ENCODE measurements around the gene PAF1. TPM values are rescaled to one million over a fixed set of nuclear protein-coding genes. Genes with fewer than 3 reads are reported as not detected.

The PAF1 gene
- total RNA-seq, 1 experiment from 2014 or later, result 25.3 TPM

- DNase-seq, result no peak
- Histone ChIP-seq H3K4me3 (ENCODE audit: low read length) (no peak overlapping the region), H3K79me2 (ENCODE audit: low read length) (peaks cover 21% of the 10 kb centered on the region), H3K9me3 (ENCODE audit: low read length) (no peaks in the 10 kb centered on the region), H3K9me2 (replicated peaks; ENCODE audit: insufficient read depth, low read length) (no peaks in the 10 kb centered on the region), H4K20me1 (ENCODE audit: insufficient read depth, low read depth, low read length) (no peaks in the 10 kb centered on the region; the same call in 1 of the 2 replicates), H3K4me1 (ENCODE audit: low read length) (peaks cover 24% of the 10 kb centered on the region), H3K27me3 (ENCODE audit: low read length) (no peaks in the 10 kb centered on the region), H3K4me2 (ENCODE audit: low read depth, low read length, poor library complexity, severe bottlenecking) (no peak overlapping the region), H3K36me3 (ENCODE audit: insufficient read depth, low read length) (no peaks in the 10 kb centered on the region), H2AFZ (ENCODE audit: low read length) (no peak overlapping the region), H3K9ac (ENCODE audit: low read length) (no peak overlapping the region), H3K27ac (ENCODE audit: low read length) (no peak overlapping the region)
Observed at GRCh38 chr19:39339674-39340073, 51.2 kb downstream of the PAF1 start.

GRCh38 chr19:39336483-39336882 is 54.4 kb downstream of the PAF1 start:
- H3K4me2 ChIP-seq (ENCODE audit: low read depth, low read length, poor library complexity, severe bottlenecking), result no peak overlapping the region
- H3K27ac ChIP-seq (ENCODE audit: low read length), result no peak overlapping the region
- no peak overlapping the region for H3K4me3 ChIP-seq (ENCODE audit: low read length)
- no peak for DNase-seq
- H3K9ac ChIP-seq (ENCODE audit: low read length), result no peak overlapping the region
- no peaks in the 10 kb centered on the region for H4K20me1 ChIP-seq (ENCODE audit: insufficient read depth, low read depth, low read length)
- H3K9me2 ChIP-seq (replicated peaks; ENCODE audit: insufficient read depth, low read length), result no peaks in the 10 kb centered on the region
- no peaks in the 10 kb centered on the region for H3K79me2 ChIP-seq (ENCODE audit: low read length)
- peaks cover 7% of the 10 kb centered on the region for H3K4me1 ChIP-seq (ENCODE audit: low read length)
- H3K27me3 ChIP-seq (ENCODE audit: low read length), result no peaks in the 10 kb centered on the region
- H3K9me3 ChIP-seq (ENCODE audit: low read length), result no peaks in the 10 kb centered on the region
- H3K36me3 ChIP-seq (ENCODE audit: insufficient read depth, low read length), result no peaks in the 10 kb centered on the region
- no peak overlapping the region for H2AFZ ChIP-seq (ENCODE audit: low read length)

Small RNA genes within 50 kb of the gene (small RNA-seq; reads per million reads assigned to genes)
- gene AC011445.2 (not detected), gene MIR4530 (not detected), gene RN7SL566P (not detected)

Other genes with a start within 250 kb of the PAF1 start
- not detected in 2 replicates for gene NCCRP1, start 194.1 kb downstream of the PAF1 start, total RNA-seq (2014; rRNA removed; shearing (Covaris generic); ENCODE audit: low replicate concordance)
- gene SYCN, start 186.8 kb downstream of the PAF1 start, total RNA-seq (2014; rRNA removed; shearing (Covaris generic); ENCODE audit: low replicate concordance), result not detected in 2 replicates
- gene IFNL3, start 146.1 kb downstream of the PAF1 start, total RNA-seq (2014; rRNA removed; shearing (Covaris generic); ENCODE audit: low replicate concordance), result not detected in 2 replicates
- gene IFNL4, start 142.2 kb downstream of the PAF1 start, total RNA-seq (2014; rRNA removed; shearing (Covaris generic); ENCODE audit: low replicate concordance), result not detected in 2 replicates
- gene IFNL2, start 122.7 kb downstream of the PAF1 start, total RNA-seq (2014; rRNA removed; shearing (Covaris generic); ENCODE audit: low replicate concordance), result not detected in 2 replicates
- gene IFNL1, start 94.7 kb downstream of the PAF1 start, total RNA-seq (2014; rRNA removed; shearing (Covaris generic); ENCODE audit: low replicate concordance), result not detected in 2 replicates
- not detected in 2 replicates for gene LRFN1, start 70.2 kb downstream of the PAF1 start, total RNA-seq (2014; rRNA removed; shearing (Covaris generic); ENCODE audit: low replicate concordance)
- not detected in 2 replicates for gene GMFG, start 55.1 kb downstream of the PAF1 start, total RNA-seq (2014; rRNA removed; shearing (Covaris generic); ENCODE audit: low replicate concordance)
- 50.9 and 78.1 TPM in 2 replicates for gene SAMD4B, start 48.7 kb downstream of the PAF1 start, total RNA-seq (2014; rRNA removed; shearing (Covaris generic); ENCODE audit: low replicate concordance)
- 18.1 and 18.6 TPM in 2 replicates for gene MED29, start 272 bp upstream of the PAF1 start, total RNA-seq (2014; rRNA removed; shearing (Covaris generic); ENCODE audit: low replicate concordance)
- gene ZFP36, start 15.7 kb upstream of the PAF1 start, total RNA-seq (2014; rRNA removed; shearing (Covaris generic); ENCODE audit: low replicate concordance), result 10.3 and 16.3 TPM in 2 replicates
- 19.0 and 22.2 TPM in 2 replicates for gene PLEKHG2, start 21.6 kb upstream of the PAF1 start, total RNA-seq (2014; rRNA removed; shearing (Covaris generic); ENCODE audit: low replicate concordance)
- 378 and 758 TPM in 2 replicates for gene RPS16, start 44.8 kb upstream of the PAF1 start, total RNA-seq (2014; rRNA removed; shearing (Covaris generic); ENCODE audit: low replicate concordance)
- gene SUPT5H, start 54.5 kb upstream of the PAF1 start, total RNA-seq (2014; rRNA removed; shearing (Covaris generic); ENCODE audit: low replicate concordance), result 55.3 and 66.3 TPM in 2 replicates
- gene TIMM50, start 89.7 kb upstream of the PAF1 start, total RNA-seq (2014; rRNA removed; shearing (Covaris generic); ENCODE audit: low replicate concordance), result 61.2 and 101 TPM in 2 replicates
- gene DLL3, start 107.8 kb upstream of the PAF1 start, total RNA-seq (2014; rRNA removed; shearing (Covaris generic); ENCODE audit: low replicate concordance), result 2.6 and 3.1 TPM in 2 replicates
- gene SELENOV, start 124.0 kb upstream of the PAF1 start, total RNA-seq (2014; rRNA removed; shearing (Covaris generic); ENCODE audit: low replicate concordance), result not detected in 2 replicates
- gene EID2B, start 141.7 kb upstream of the PAF1 start, total RNA-seq (2014; rRNA removed; shearing (Covaris generic); ENCODE audit: low replicate concordance), result 4.2 and 6.5 TPM in 2 replicates
- gene EID2, start 149.1 kb upstream of the PAF1 start, total RNA-seq (2014; rRNA removed; shearing (Covaris generic); ENCODE audit: low replicate concordance), result 5.9 and 11.1 TPM in 2 replicates
- gene LGALS13, start 211.4 kb upstream of the PAF1 start, total RNA-seq (2014; rRNA removed; shearing (Covaris generic); ENCODE audit: low replicate concordance), result not detected in 2 replicates